IMR-90 (cell line): ENCODE data around the gene CAMSAP3. TPM values are rescaled to one million over a fixed set of nuclear protein-coding genes. Genes with fewer than 3 reads are reported as not detected.

Source experiments
- ATAC-seq: fragments of 200-7000 bp; cut with Tn5 transposase; 2 replicates; pipeline ENCODE4 v1.9.1; 2020; ENCODE audit warnings: low read depth, mild to moderate bottlenecking, moderate library complexity
- BruUV-seq: library from RNA; stranded (reverse); fragments of 400-500 nt; replicated peaks from 2 replicates; lab custom pipeline; 2021; lab: Mats Ljungman, UMichigan
- CTCF ChIA-PET: fragments of 300-600 bp; formaldehyde crosslinking; extraction: SDS; loops from one replicate; lab custom pipeline; 2021; ENCODE audit warnings: antibody characterized with exemption; lab: Yijun Ruan, JAX
- POLR2A ChIA-PET: fragments of 300-600 bp; sonication (Branson Sonifier 250); formaldehyde crosslinking; loops from one replicate; lab custom pipeline; 2022; ENCODE audit warnings: antibody characterized with exemption; ENCODE audit not compliant: unreplicated experiment; lab: Charles Lee
- DNase-seq: peaks from one replicate; pipeline ENCODE4 v3.0.0; 2013
- H2AFZ ChIP-seq: replicated peaks from 2 replicates; pipeline ENCODE3; 2013; ENCODE audit warnings: low read length, mild to moderate bottlenecking; ENCODE audit not compliant: poor library complexity
- H2AK5ac ChIP-seq: 2 replicates; pipeline ENCODE4 v1.6.1; 2013; ENCODE audit warnings: low read depth, low read length, inconsistent platforms
- H2AK9ac ChIP-seq: replicated peaks from 2 replicates; pipeline ENCODE3; 2013; ENCODE audit warnings: mild to moderate bottlenecking, low read depth, low read length, moderate library complexity; ENCODE audit not compliant: poor library complexity
- H2BK120ac ChIP-seq: 2 replicates; pipeline ENCODE4 v1.6.1; 2013; ENCODE audit warnings: low read depth, low read length, inconsistent platforms
- H2BK15ac ChIP-seq: 3 replicates; pipeline ENCODE4 v1.6.1; 2013; ENCODE audit warnings: low read depth, low read length, inconsistent platforms
- H2BK20ac ChIP-seq: 2 replicates; pipeline ENCODE4 v1.6.1; 2013; ENCODE audit warnings: low read depth, mild to moderate bottlenecking, inconsistent platforms, low read length, moderate library complexity
- H2BK5ac ChIP-seq: 2 replicates; pipeline ENCODE4 v1.6.1; 2013; ENCODE audit warnings: mild to moderate bottlenecking, low read depth, low read length, inconsistent platforms; ENCODE audit not compliant: poor library complexity, severe bottlenecking
- H3K14ac ChIP-seq: replicated peaks from 2 replicates; pipeline ENCODE4 v1.6.1; 2013; ENCODE audit warnings: low read depth, low read length, inconsistent platforms
- H3K18ac ChIP-seq: 2 replicates; pipeline ENCODE4 v1.6.1; 2013; ENCODE audit warnings: low read depth, low read length, control low read depth
- H3K23ac ChIP-seq: 2 replicates; pipeline ENCODE4 v1.6.1; 2013; ENCODE audit warnings: low read depth, low read length, inconsistent platforms
- H3K27ac ChIP-seq: 2 replicates; pipeline ENCODE4 v1.5.1; 2013; ENCODE audit warnings: mild to moderate bottlenecking, control low read depth, low read length; ENCODE audit not compliant: insufficient read depth
- H3K27me3 ChIP-seq: 2 replicates; pipeline ENCODE4 v1.6.1; 2013; ENCODE audit warnings: low read length; ENCODE audit not compliant: control insufficient read depth, insufficient read depth
- H3K36me3 ChIP-seq: 2 replicates; pipeline ENCODE4 v1.6.1; 2013; ENCODE audit warnings: low read length, mixed read lengths; ENCODE audit not compliant: control insufficient read depth, insufficient read depth
- H3K4ac ChIP-seq: 2 replicates; pipeline ENCODE4 v1.6.1; 2013; ENCODE audit warnings: low read depth, low read length, inconsistent platforms
- H3K4me1 ChIP-seq: 2 replicates; pipeline ENCODE4 v1.6.1; 2013; ENCODE audit warnings: low read length, mixed read lengths; ENCODE audit not compliant: control insufficient read depth, insufficient read depth
- H3K4me2 ChIP-seq: 2 replicates; pipeline ENCODE4 v1.6.1; 2013; ENCODE audit warnings: low read depth, mild to moderate bottlenecking, control low read depth, low read length, moderate library complexity
- H3K4me3 ChIP-seq: 2 replicates; pipeline ENCODE4 v1.5.1; 2013; ENCODE audit warnings: low read depth, mild to moderate bottlenecking, control low read depth, low read length, moderate library complexity; ENCODE audit not compliant: insufficient read depth
- H3K56ac ChIP-seq: 2 replicates; pipeline ENCODE4 v1.6.1; 2013; ENCODE audit warnings: low read length, inconsistent platforms; ENCODE audit not compliant: insufficient read depth; ENCODE audit errors: extremely low read depth
- H3K79me1 ChIP-seq, 2 experiments: 2 replicates each; pipeline ENCODE4 v1.6.1; 2013; ENCODE audit warnings: low read length in 2 of 2, inconsistent platforms in 1 of 2, low read depth in 1 of 2
- H3K9ac ChIP-seq: 2 replicates; pipeline ENCODE4 v1.6.1; 2013; ENCODE audit warnings: low read depth, low read length, control low read depth
- H3K9me1 ChIP-seq: 2 replicates; pipeline ENCODE4 v1.6.1; 2013; ENCODE audit warnings: low read length, inconsistent platforms; ENCODE audit not compliant: insufficient read depth
- H3K9me3 ChIP-seq: 2 replicates; pipeline ENCODE4 v1.6.1; 2013; ENCODE audit warnings: low read length; ENCODE audit not compliant: control insufficient read depth, insufficient read depth
- H4K20me1 ChIP-seq: 2 replicates; pipeline ENCODE4 v1.6.1; 2013; ENCODE audit warnings: low read length, inconsistent platforms; ENCODE audit not compliant: insufficient read depth
- H4K5ac ChIP-seq: 2 replicates; pipeline ENCODE4 v1.6.1; 2013; ENCODE audit warnings: mild to moderate bottlenecking, low read depth, low read length, control low read depth
- H4K8ac ChIP-seq, 2 experiments: 2 replicates each; pipeline ENCODE4 v1.6.1; 2013; ENCODE audit warnings: low read depth in 2 of 2, low read length in 2 of 2, control low read depth in 1 of 2, inconsistent platforms in 1 of 2
- H4K91ac ChIP-seq: 2 replicates; pipeline ENCODE4 v1.6.1; 2013; ENCODE audit warnings: low read depth, low read length, inconsistent platforms; ENCODE audit not compliant: insufficient read depth
- BHLHE40 ChIP-seq: fragments of 150-350 bp; IDR thresholded peaks from 2 replicates; pipeline ENCODE4 v1.6.1; 2016; ENCODE audit warnings: mild to moderate bottlenecking, low read depth, low read length
- MXI1 ChIP-seq: IDR thresholded peaks from 2 replicates; pipeline ENCODE4 v1.6.1; 2012; ENCODE audit warnings: low read depth, mild to moderate bottlenecking, low read length, moderate library complexity, borderline replicate concordance
- NFE2L2 ChIP-seq: fragments of 150-350 bp; IDR thresholded peaks from 2 replicates; pipeline ENCODE4 v1.6.1; 2016; ENCODE audit warnings: low read depth, mild to moderate bottlenecking, low read length
- WGBS, 2 experiments: methylation state at CpG; one replicate each; pipeline versions ENCODE4 v1.1.5 to v1.1.7; 2013; ENCODE audit warnings: missing lambda C conversion rate in 2 of 2; ENCODE audit not compliant: insufficient read length in 1 of 2; ENCODE audit errors: extremely low coverage in 2 of 2; 5-methylcytosine and 5-hydroxymethylcytosine counted together
- dilution Hi-C: fragments of 300-500 bp; cut with HindIII; formaldehyde crosslinking; loops from one replicate; pipeline ENCODE4 v1.14.3; 2018; ENCODE audit warnings: low sequenced_read_pairs; ENCODE audit not compliant: unreplicated experiment
- in situ Hi-C: fragments of 300-500 bp; cut with MboI; formaldehyde crosslinking; loops from 3 replicates; pipeline ENCODE4 v1.14.3; 2019; ENCODE audit warnings: low sequenced_read_pairs, inconsistent platforms, mixed read lengths
- intact Hi-C: fragments of 100-400 bp; cut with micrococcal nuclease; formaldehyde crosslinking; loops from 2 replicates; pipeline ENCODE4 v1.10.0; 2022
- polyA plus RNA-seq, 3 experiments: library from polyadenylated mRNA; depleted of rRNA; stranded (reverse); fragments of >200 nt; gene quantifications; 2 replicates each; pipeline ENCODE4 v1.2.3, GENCODE V29; 2012; ENCODE audit warnings: low replicate concordance in 1 of 3
- total RNA-seq: library from RNA; depleted of rRNA; stranded (reverse); fragments of >200 nt; gene quantifications from 2 replicates; pipeline ENCODE4 v1.2.3, GENCODE V29; 2012

The CAMSAP3 gene
- total and polyA plus RNA-seq, 2 of the 4 experiments (the other 2 are of a cell fraction): not detected

DNA sequence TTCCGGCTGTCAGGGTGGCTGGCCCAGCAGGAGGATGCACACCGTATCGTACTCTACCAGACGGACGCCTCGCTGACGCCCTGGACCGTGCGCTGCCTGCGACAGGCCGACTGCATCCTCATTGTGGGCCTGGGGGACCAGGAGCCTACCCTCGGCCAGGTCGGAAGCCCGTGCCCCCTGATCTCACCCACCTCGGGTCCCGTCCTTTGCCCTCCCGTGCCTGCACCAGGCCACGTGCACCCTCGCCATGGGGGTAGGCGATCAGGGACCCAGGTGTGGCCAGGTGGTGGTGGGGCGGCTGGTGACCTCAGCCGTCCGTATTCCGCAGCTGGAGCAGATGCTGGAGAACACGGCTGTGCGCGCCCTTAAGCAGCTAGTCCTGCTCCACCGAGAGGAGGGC lies 41.1 kb upstream of the CAMSAP3 start:
- H3K9me1 ChIP-seq: 0 out of 2 replicates have a peak, but pooled peaks cover 3% of the 10 kb centered on the region
- H2AK9ac ChIP-seq: no peak overlapping the region
- no peaks in the 10 kb centered on the region; the same call in 1 of the 2 replicates for H4K20me1 ChIP-seq
- no peak overlapping the region for H3K23ac ChIP-seq
- no peaks in the 10 kb centered on the region for H3K27me3 ChIP-seq
- ChIA-PET POLR2A (no interaction called here), CTCF (no interaction called here)
- dilution Hi-C loops: no loop called here
- in situ Hi-C loops: no loop called here
- no peak overlapping the region for H2AFZ ChIP-seq
- H2AK5ac ChIP-seq: no peak overlapping the region
- H3K9me3 ChIP-seq: no peaks in the 10 kb centered on the region
- no peak overlapping the region for H3K14ac ChIP-seq
- H2BK20ac ChIP-seq: no peak overlapping the region
- ATAC-seq: no peak
- H3K79me1 ChIP-seq: 0 out of 4 replicates have a peak, but pooled peaks cover 0 to 2% of the 10 kb centered on the region in 2 experiments
- H3K4me2 ChIP-seq: no peak overlapping the region
- no peak overlapping the region for H2BK15ac ChIP-seq
- BruUV-seq: no TSS peak
- no peak overlapping the region for H3K18ac ChIP-seq
- intact Hi-C loops: no loop called here
- WGBS, 2 experiments: 95% methylated on average over 20 of the region's 28 CpGs; no CpG with 5 or more reads in 1 of the 2 experiments
- no peak overlapping the region for H3K4me3 ChIP-seq
- no peaks in the 10 kb centered on the region for H3K4me1 ChIP-seq
- H4K91ac ChIP-seq: no peak overlapping the region
- no peak for DNase-seq
- no peak overlapping the region for H3K56ac ChIP-seq
- no peak overlapping the region for H3K9ac ChIP-seq
- no peak for TF ChIP-seq NFE2L2
- no peak for TF ChIP-seq MXI1
- TF ChIP-seq BHLHE40: no peak
- H3K27ac ChIP-seq: no peak overlapping the region
- H3K36me3 ChIP-seq: peaks cover 67% of the 10 kb centered on the region
- no peak overlapping the region for H4K5ac ChIP-seq
- no peak overlapping the region for H2BK5ac ChIP-seq
- no peak overlapping the region for H2BK120ac ChIP-seq
- no peak overlapping the region for H4K8ac ChIP-seq
- H3K4ac ChIP-seq: no peak overlapping the region
